ENCODE results near the gene CCDC134.

The CCDC134 gene

GRCh38 chr22:41874090-41874489, 73.6 kb downstream of the CCDC134 start:
- H3K36me3 ChIP-seq (ENCODE audit: control insufficient read depth, insufficient read depth, low read length, severe bottlenecking): peaks cover 92% of the 10 kb centered on the region
- no peak for DNase-seq (ENCODE audit: low read depth)
- H3K4me1 ChIP-seq (ENCODE audit: control insufficient read depth, insufficient read depth, low read length): peaks cover 10% of the 10 kb centered on the region
- H3K9ac ChIP-seq (ENCODE audit: low read length): no peak overlapping the region
- no peak overlapping the region for H3K4me3 ChIP-seq (ENCODE audit: low read length)
- H3K27me3 ChIP-seq (replicated peaks; ENCODE audit: control insufficient read depth, insufficient read depth, low read length): no peaks in the 10 kb centered on the region
- no peaks in the 10 kb centered on the region for H3K9me3 ChIP-seq (ENCODE audit: control insufficient read depth, low read length)

- no peak for DNase-seq (ENCODE audit: low read depth)
- Histone ChIP-seq H3K36me3 (ENCODE audit: control insufficient read depth, insufficient read depth, low read length, severe bottlenecking) (peaks cover 91% of the 10 kb centered on the region), H3K9me3 (ENCODE audit: control insufficient read depth, low read length) (no peaks in the 10 kb centered on the region), H3K9ac (ENCODE audit: low read length) (no peak overlapping the region), H3K4me1 (ENCODE audit: control insufficient read depth, insufficient read depth, low read length) (peaks cover 10% of the 10 kb centered on the region), H3K27me3 (replicated peaks; ENCODE audit: control insufficient read depth, insufficient read depth, low read length) (no peaks in the 10 kb centered on the region), H3K4me3 (ENCODE audit: low read length) (no peak overlapping the region)
Measured at GRCh38 chr22:41875531-41876270, 75.2 kb downstream of the CCDC134 start.
